Kidney epithelial cell (primary cell): ENCODE measurements around the gene ENTPD8. TPM values are rescaled to one million over a fixed set of nuclear protein-coding genes. Genes with fewer than 3 reads are reported as not detected.

Source experiments
- DNase-seq: peaks from one replicate; pipeline ENCODE4 v3.0.0-alpha.2; 2010; ENCODE audit warnings: low read depth
- H3K27me3 ChIP-seq: 2 replicates; pipeline ENCODE4 v1.6.0; 2011; ENCODE audit warnings: low read length; ENCODE audit not compliant: control insufficient read depth, insufficient read depth
- H3K36me3 ChIP-seq: 2 replicates; pipeline ENCODE4 v1.5.1; 2011; ENCODE audit warnings: low read length; ENCODE audit not compliant: control insufficient read depth, insufficient read depth
- H3K4me3 ChIP-seq: 2 replicates; pipeline ENCODE4 v1.5.1; 2011; ENCODE audit warnings: low read depth, mild to moderate bottlenecking, control low read depth, low read length
- total RNA-seq: library from RNA; depleted of rRNA; stranded (reverse); fragments of >200 nt; gene quantifications from 2 replicates; pipeline ENCODE4 v1.2.3, GENCODE V29; 2015
- TF ChIP-seq, protein P1 (sequence below): IDR thresholded peaks from 2 replicates; pipeline ENCODE4 v1.5.1; 2011; ENCODE audit warnings: mild to moderate bottlenecking, moderate library complexity, low read length, control low read depth, inconsistent platforms; ENCODE audit not compliant: insufficient read depth, poor library complexity, severe bottlenecking

ENTPD8 gene
- total RNA-seq, 1 donor from 2014 or later: not detected

DNA sequence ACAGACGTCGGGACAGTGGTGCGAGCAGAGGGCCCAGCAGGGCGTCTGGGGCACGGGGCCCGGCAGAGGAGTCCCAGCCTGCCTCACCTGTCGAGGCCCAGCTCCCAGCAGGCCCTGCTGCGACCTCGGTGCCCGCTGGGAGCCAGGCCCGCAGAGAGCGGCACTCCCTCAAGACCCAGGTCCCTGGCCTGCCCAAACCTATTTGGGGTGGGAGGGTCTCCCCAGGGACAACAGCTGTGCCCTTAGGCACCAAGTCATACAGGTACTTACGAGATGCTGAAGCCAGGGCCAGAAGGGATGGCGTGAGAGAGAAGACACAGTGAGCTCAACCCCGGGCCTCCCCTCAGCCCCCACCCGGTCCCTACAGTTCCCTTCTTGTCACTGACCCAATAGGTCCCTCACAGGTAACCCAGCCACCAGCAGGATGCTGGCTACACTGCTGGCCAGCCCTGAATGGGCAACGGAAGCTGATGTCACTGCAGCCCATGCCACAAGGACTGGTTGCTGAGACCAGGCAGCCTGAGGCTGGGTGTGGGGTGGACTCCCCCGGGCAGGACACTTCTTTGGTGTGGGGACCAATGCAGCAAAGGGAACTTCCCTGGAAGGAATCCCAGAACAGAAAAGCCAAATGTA is 14.3 kb upstream of the ENTPD8 start:
- DNase-seq: no peak
- H3K4me3 ChIP-seq: no peak overlapping the region
- H3K27me3 ChIP-seq: no peaks in the 10 kb centered on the region
- TF ChIP-seq, protein P1, sequence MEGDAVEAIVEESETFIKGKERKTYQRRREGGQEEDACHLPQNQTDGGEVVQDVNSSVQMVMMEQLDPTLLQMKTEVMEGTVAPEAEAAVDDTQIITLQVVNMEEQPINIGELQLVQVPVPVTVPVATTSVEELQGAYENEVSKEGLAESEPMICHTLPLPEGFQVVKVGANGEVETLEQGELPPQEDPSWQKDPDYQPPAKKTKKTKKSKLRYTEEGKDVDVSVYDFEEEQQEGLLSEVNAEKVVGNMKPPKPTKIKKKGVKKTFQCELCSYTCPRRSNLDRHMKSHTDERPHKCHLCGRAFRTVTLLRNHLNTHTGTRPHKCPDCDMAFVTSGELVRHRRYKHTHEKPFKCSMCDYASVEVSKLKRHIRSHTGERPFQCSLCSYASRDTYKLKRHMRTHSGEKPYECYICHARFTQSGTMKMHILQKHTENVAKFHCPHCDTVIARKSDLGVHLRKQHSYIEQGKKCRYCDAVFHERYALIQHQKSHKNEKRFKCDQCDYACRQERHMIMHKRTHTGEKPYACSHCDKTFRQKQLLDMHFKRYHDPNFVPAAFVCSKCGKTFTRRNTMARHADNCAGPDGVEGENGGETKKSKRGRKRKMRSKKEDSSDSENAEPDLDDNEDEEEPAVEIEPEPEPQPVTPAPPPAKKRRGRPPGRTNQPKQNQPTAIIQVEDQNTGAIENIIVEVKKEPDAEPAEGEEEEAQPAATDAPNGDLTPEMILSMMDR: no peak
- H3K36me3 ChIP-seq: no peaks in the 10 kb centered on the region

DNA sequence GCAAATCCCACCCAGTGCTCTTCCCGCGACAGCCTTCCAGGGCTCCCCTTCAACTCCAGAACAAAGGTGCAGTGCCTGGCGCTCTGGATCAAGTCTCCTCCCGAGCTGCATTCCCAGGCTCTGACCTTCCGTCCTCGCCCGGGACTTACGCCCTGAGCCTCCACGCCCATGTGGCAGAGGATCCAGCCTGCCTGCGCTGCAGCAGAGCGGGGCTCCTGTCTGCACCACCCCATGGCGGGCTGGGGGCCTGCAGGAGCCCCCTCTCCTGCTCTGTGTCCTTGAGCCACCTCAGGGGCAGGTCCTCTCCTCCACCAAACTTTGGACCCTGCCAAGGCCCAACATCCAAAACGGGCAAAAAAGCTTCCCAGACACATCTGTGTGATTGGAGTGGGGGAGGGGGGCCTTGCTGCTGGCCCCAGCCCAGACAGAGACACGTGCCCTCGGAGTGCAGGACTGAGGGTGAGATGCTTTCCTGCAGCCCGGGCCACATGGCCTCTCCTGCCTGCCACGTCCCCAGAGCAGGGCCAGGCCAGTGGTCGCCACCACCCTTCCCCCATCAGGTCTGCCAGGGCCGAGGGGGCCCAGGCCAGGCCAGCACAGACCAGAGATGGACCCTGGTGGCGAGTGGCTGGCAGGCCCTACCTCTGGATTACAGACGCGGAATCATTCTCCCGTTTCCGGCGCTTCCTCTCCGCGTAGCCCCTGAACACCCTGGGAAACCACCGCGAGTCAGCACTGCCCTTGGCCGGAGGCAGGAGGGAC is 13.6 kb upstream of the ENTPD8 start:
- TF ChIP-seq, protein P1: no peak
- DNase-seq: no peak
- no peaks in the 10 kb centered on the region for H3K36me3 ChIP-seq
- H3K27me3 ChIP-seq: no peaks in the 10 kb centered on the region
- peak overlapping the region; percentile 33 for H3K4me3 ChIP-seq

DNA sequence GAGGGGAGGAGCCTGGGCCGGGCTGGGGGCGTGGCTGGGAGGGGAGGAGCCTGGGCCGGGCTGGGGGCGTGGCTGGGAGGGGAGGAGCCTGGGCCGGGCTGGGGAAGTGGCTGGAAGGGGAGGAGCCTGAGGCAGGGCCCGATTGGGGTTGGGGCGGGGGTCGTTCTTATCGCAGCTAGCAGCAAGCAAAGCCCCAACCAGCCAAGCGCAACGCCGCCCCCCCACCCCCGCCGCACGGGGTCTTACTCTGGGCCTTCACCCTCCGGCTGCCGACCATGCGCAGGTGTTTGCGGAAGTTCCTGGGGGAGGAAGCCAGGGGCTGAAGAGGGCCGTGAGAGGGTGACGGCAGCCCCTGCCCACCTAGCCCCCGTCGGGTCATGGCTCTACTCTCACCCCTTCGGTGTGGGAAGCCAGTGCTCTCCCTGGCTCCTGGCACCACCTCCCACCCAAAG is 13.0 kb upstream of the ENTPD8 start:
- no peaks in the 10 kb centered on the region for H3K27me3 ChIP-seq
- H3K36me3 ChIP-seq: no peaks in the 10 kb centered on the region
- H3K4me3 ChIP-seq: peak overlapping the region; percentile 33
- no peak for DNase-seq
- TF ChIP-seq, protein P1: no peak

DNA sequence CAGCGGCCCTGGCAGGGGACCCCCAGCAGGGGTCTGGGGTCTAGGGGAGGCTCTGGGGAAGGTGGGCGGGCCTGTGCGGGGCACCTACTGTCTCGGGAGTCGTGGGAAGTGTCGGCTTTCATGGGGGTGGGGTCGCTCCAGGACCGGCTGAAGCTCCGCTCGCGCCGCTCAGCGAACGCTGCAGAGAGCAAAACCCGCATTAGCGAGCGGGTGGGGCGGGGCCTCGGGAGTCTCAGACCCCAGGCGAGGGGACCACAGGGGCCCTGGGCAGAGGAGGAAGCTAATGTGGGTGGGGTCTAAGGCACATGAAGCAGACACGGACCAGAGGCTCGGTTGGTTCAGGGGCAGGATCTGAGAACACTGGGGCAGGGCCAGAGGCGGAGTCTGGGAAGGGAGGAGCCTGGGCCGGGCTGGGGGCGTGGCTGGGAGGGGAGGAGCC is 12.5 kb upstream of the ENTPD8 start:
- H3K36me3 ChIP-seq: no peaks in the 10 kb centered on the region
- TF ChIP-seq, protein P1: no peak

DNA sequence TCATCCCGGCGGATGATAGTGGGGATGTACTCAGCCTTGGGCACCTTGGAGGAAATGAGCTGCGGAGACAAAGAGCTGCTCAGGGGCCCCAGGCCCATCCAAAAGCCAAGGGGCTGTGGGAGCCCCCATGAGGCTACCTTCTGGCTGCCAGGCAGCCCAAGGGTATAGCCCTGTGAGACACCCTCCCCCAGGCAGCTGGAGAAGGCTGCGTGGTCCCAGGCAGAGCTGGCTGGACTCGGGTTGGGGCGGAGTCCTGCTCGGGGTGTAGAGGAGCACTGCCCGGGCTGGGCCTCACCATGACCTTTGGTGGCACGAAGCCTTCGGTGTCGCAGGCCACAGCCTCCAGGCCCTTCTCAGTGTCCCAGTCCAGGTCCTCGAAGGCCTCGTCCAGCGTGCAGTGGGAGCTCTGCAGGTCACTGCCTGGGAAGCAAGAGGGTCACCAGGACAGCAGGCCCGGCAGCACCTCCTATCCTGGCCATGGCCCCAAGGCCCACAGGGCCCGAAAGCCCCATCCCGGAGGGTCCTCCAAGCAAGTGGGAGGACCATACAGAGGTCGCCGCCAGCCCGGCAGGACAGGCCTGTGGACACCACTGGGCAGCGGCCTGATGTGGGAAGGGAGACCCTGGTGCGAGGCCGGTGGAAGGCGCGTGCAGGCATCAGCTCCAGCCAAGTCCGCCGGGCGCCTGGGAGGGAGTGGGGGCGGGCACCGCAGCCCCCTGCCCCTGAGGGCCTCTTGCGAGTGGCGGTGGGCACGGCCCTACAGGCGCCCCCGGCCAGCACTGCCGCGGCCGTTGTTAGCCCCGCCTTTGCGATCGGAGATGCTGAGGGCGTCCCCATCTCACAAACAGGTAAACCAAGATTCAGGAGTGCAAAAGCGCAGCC is 11.8 kb upstream of the ENTPD8 start:
- H3K36me3 ChIP-seq: no peaks in the 10 kb centered on the region
- no peak overlapping the region for H3K4me3 ChIP-seq
- TF ChIP-seq, protein P1: no peak
- no peaks in the 10 kb centered on the region for H3K27me3 ChIP-seq
- no peak for DNase-seq

More for the DNA sequence above, 12.5 kb upstream of the ENTPD8 start:
- Histone ChIP-seq H3K4me3 (peak overlapping the region; percentile 29), H3K27me3 (no peaks in the 10 kb centered on the region)
- DNase-seq: no peak
